GM23338 (cell line): ENCODE measurements around the gene UMOD. TPM values are rescaled to one million over a fixed set of nuclear protein-coding genes. Genes with fewer than 3 reads are reported as not detected.

ENCODE experiments used
- ATAC-seq: fragments of 200-7000 bp; cut with Tn5 transposase; 3 replicates; pipeline ENCODE4 v1.9.1; 2020
- DNase-seq: peaks from one replicate; pipeline ENCODE4 v3.0.0-alpha.2; 2015; ENCODE audit warnings: low spot score
- H2AFZ ChIP-seq: fragments of 200-600 bp; sonication (generic); 2 replicates; pipeline ENCODE4 v1.8.0; 2016; ENCODE audit warnings: antibody characterized with exemption, mild to moderate bottlenecking, moderate library complexity
- H3F3A ChIP-seq: fragments of 200-600 bp; sonication (generic); replicated peaks from 2 replicates; pipeline ENCODE4 v1.8.0; 2017; ENCODE audit warnings: antibody characterized with exemption, mixed run types, low read depth
- H3K27ac ChIP-seq: fragments of 200-600 bp; sonication (generic); 2 replicates; pipeline ENCODE4 v1.6.1; 2016; ENCODE audit warnings: low read depth
- H3K27me3 ChIP-seq: fragments of 200-600 bp; sonication (generic); 2 replicates; pipeline ENCODE4 v1.8.0; 2016; ENCODE audit warnings: mild to moderate bottlenecking, mixed run types, moderate library complexity; ENCODE audit not compliant: insufficient read depth
- H3K36me3 ChIP-seq: fragments of 200-600 bp; sonication (generic); 2 replicates; pipeline ENCODE4 v1.8.0; 2016; ENCODE audit warnings: mild to moderate bottlenecking; ENCODE audit not compliant: insufficient read depth
- H3K4me1 ChIP-seq: fragments of 200-600 bp; sonication (generic); 2 replicates; pipeline ENCODE4 v1.8.0; 2016; ENCODE audit warnings: mild to moderate bottlenecking, moderate library complexity; ENCODE audit not compliant: insufficient read depth
- H3K4me2 ChIP-seq: fragments of 200-600 bp; sonication (generic); 2 replicates; pipeline ENCODE4 v1.7.1; 2017; ENCODE audit warnings: mixed run types
- H3K4me3 ChIP-seq: fragments of 200-600 bp; sonication (generic); 2 replicates; pipeline ENCODE4 v1.6.1; 2016; ENCODE audit warnings: mixed run types
- H3K79me2 ChIP-seq: fragments of 200-600 bp; sonication (generic); replicated peaks from 2 replicates; pipeline ENCODE4 v1.8.0; 2017; ENCODE audit warnings: mild to moderate bottlenecking; ENCODE audit not compliant: insufficient read depth
- H3K9me2 ChIP-seq: fragments of 200-600 bp; sonication (generic); 2 replicates; pipeline ENCODE4 v1.8.0; 2017; ENCODE audit not compliant: insufficient read depth
- H4K20me1 ChIP-seq: fragments of 200-600 bp; sonication (generic); replicated peaks from 2 replicates; pipeline ENCODE4 v1.8.0; 2017; ENCODE audit warnings: mild to moderate bottlenecking; ENCODE audit not compliant: insufficient read depth
- H3K27ac Mint-ChIP-seq: 2 replicates; pipeline ENCODE4 v1.8.0; 2020; ENCODE audit warnings: inconsistent platforms, mild to moderate bottlenecking, moderate library complexity, mixed read lengths
- H3K27me3 Mint-ChIP-seq: 3 replicates; pipeline ENCODE4 v1.8.0; 2022; ENCODE audit warnings: low read depth, mild to moderate bottlenecking, moderate library complexity, mixed read lengths, inconsistent platforms; ENCODE audit not compliant: insufficient read depth, poor library complexity
- H3K36me3 Mint-ChIP-seq: 3 replicates; pipeline ENCODE4 v1.8.0; 2021; ENCODE audit warnings: low read depth, mild to moderate bottlenecking, inconsistent platforms, moderate library complexity, mixed read lengths
- H3K4me1 Mint-ChIP-seq: 3 replicates; pipeline ENCODE4 v1.8.0; 2020; ENCODE audit warnings: mild to moderate bottlenecking, inconsistent platforms, mixed read lengths
- H3K4me3 Mint-ChIP-seq: 3 replicates; pipeline ENCODE4 v1.8.0; 2021; ENCODE audit warnings: moderate library complexity, mild to moderate bottlenecking, inconsistent platforms, mixed read lengths
- H3K9me3 Mint-ChIP-seq: 3 replicates; pipeline ENCODE4 v1.8.0; 2020; ENCODE audit warnings: moderate library complexity, mild to moderate bottlenecking, inconsistent platforms, mixed read lengths
- CREB1 ChIP-seq: fragments of 250-450 bp; sonication (Bioruptor Pico); IDR thresholded peaks from 2 replicates; pipeline ENCODE4 v1.5.0; 2020; ENCODE audit warnings: low read depth, mild to moderate bottlenecking, moderate library complexity
- CTCF ChIP-seq, 2 experiments: fragments of 200-600 bp in 1 of 2; sonication (generic) in 1 of 2; conservative IDR thresholded peaks; 2 replicates each; pipeline versions ENCODE4 v1.5.1 to v1.6.1; 2016 to 2017; ENCODE audit warnings: antibody characterized with exemption in 2 of 2, low read depth in 2 of 2, mild to moderate bottlenecking in 2 of 2, moderate library complexity in 1 of 2
- ETS1 ChIP-seq: IDR thresholded peaks from 2 replicates; pipeline ENCODE4 v1.6.1; 2016; ENCODE audit warnings: antibody characterized with exemption
- EZH2 ChIP-seq: fragments of 200-600 bp; sonication (generic); IDR thresholded peaks from one replicate; pipeline ENCODE4 v1.8.0; 2017; ENCODE audit warnings: antibody characterized with exemption, mild to moderate bottlenecking, low read depth; ENCODE audit not compliant: unreplicated experiment
- NANOG ChIP-seq: IDR thresholded peaks from 2 replicates; pipeline ENCODE4 v1.6.1; 2016; ENCODE audit warnings: antibody characterized with exemption, borderline replicate concordance
- REST ChIP-seq: IDR thresholded peaks from one replicate; pipeline ENCODE4 v1.6.1; 2018; ENCODE audit warnings: antibody characterized with exemption; ENCODE audit not compliant: unreplicated experiment
- ZNF331 ChIP-seq: fragments of 250-450 bp; sonication (Bioruptor Pico); IDR thresholded peaks from 2 replicates; pipeline ENCODE4 v1.5.0; 2020; ENCODE audit warnings: low read depth, mild to moderate bottlenecking, moderate library complexity
- polyA plus RNA-seq: library from polyadenylated mRNA; unstranded; fragments of >200 nt; fragmentation: Nextera tagmentation; extraction: Ambion mirVana; gene quantifications from 2 replicates; pipeline ENCODE4 v1.2.1, GENCODE V29; 2016
- total RNA-seq: library from RNA; depleted of rRNA; stranded (reverse); fragments of >200 nt; shearing (Covaris generic); gene quantifications from 2 replicates; pipeline ENCODE4 v1.2.3, GENCODE V29; 2014
- TF ChIP-seq, protein P1 (sequence below): fragments of 250-450 bp; sonication (Bioruptor Pico); IDR thresholded peaks from 2 replicates; pipeline ENCODE4 v1.5.0; 2020; ENCODE audit warnings: mild to moderate bottlenecking, moderate library complexity

Gene UMOD
- total and polyA plus RNA-seq, 2 experiments from 2014 or later = not detected

DNA sequence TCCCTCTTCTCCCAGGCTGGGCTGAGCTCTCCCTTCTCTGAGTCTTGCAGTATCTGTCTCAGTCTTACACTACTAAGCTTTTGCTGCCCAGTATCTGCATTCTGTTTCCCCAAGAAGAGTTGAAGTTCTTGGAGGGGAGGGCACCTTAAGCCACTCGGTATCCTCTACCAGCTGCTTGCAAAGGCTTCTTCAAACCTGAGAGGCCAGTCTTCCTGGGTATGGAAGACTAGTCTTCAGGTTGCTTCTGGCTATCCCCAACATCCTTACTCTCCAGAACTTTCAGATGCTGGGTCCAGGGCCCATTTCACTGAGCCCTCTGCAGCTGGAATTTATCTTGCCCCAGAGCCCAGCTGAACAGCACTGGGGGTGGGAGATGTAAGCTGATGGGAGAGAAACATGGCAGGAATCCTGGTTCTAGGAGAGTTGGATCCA is 45.3 kb downstream of the UMOD start (continued):
- no peak for TF ChIP-seq REST
- no peak for TF ChIP-seq CTCF (conservative IDR thresholded peaks at IDR 0.05; ENCODE audit: low read depth in 2 of 2)
- no peak for TF ChIP-seq ZNF331 (CRISPR knock-in tag)
- no peak for TF ChIP-seq CREB1 (CRISPR knock-in tag)

- no peaks in the 10 kb centered on the region for H3F3A ChIP-seq
- Mint-ChIP-seq H3K36me3 (no peaks in the 10 kb centered on the region), H3K27ac (no peak overlapping the region), H3K9me3 (no peaks in the 10 kb centered on the region), H3K4me1 (no peaks in the 10 kb centered on the region), H3K4me3 (no peak overlapping the region), H3K27me3 (peaks cover 2% of the 10 kb centered on the region)
- H2AFZ ChIP-seq = no peak overlapping the region
- no peak overlapping the region for H3K27ac ChIP-seq
- ATAC-seq = no peak
- H3K79me2 ChIP-seq = no peaks in the 10 kb centered on the region
- no peaks in the 10 kb centered on the region for H3K4me1 ChIP-seq
- no peak for DNase-seq
- H3K36me3 ChIP-seq = no peaks in the 10 kb centered on the region
- no peak overlapping the region for H3K4me3 ChIP-seq
- H3K9me2 ChIP-seq = no peaks in the 10 kb centered on the region
- no peaks in the 10 kb centered on the region for H3K27me3 ChIP-seq
- H3K4me2 ChIP-seq = no peak overlapping the region
- no peaks in the 10 kb centered on the region for H4K20me1 ChIP-seq
- TF ChIP-seq REST (no peak), EZH2 (no peak), ETS1 (no peak), CREB1 (CRISPR knock-in tag) (no peak), NANOG (no peak)
- TF ChIP-seq, protein P1, sequence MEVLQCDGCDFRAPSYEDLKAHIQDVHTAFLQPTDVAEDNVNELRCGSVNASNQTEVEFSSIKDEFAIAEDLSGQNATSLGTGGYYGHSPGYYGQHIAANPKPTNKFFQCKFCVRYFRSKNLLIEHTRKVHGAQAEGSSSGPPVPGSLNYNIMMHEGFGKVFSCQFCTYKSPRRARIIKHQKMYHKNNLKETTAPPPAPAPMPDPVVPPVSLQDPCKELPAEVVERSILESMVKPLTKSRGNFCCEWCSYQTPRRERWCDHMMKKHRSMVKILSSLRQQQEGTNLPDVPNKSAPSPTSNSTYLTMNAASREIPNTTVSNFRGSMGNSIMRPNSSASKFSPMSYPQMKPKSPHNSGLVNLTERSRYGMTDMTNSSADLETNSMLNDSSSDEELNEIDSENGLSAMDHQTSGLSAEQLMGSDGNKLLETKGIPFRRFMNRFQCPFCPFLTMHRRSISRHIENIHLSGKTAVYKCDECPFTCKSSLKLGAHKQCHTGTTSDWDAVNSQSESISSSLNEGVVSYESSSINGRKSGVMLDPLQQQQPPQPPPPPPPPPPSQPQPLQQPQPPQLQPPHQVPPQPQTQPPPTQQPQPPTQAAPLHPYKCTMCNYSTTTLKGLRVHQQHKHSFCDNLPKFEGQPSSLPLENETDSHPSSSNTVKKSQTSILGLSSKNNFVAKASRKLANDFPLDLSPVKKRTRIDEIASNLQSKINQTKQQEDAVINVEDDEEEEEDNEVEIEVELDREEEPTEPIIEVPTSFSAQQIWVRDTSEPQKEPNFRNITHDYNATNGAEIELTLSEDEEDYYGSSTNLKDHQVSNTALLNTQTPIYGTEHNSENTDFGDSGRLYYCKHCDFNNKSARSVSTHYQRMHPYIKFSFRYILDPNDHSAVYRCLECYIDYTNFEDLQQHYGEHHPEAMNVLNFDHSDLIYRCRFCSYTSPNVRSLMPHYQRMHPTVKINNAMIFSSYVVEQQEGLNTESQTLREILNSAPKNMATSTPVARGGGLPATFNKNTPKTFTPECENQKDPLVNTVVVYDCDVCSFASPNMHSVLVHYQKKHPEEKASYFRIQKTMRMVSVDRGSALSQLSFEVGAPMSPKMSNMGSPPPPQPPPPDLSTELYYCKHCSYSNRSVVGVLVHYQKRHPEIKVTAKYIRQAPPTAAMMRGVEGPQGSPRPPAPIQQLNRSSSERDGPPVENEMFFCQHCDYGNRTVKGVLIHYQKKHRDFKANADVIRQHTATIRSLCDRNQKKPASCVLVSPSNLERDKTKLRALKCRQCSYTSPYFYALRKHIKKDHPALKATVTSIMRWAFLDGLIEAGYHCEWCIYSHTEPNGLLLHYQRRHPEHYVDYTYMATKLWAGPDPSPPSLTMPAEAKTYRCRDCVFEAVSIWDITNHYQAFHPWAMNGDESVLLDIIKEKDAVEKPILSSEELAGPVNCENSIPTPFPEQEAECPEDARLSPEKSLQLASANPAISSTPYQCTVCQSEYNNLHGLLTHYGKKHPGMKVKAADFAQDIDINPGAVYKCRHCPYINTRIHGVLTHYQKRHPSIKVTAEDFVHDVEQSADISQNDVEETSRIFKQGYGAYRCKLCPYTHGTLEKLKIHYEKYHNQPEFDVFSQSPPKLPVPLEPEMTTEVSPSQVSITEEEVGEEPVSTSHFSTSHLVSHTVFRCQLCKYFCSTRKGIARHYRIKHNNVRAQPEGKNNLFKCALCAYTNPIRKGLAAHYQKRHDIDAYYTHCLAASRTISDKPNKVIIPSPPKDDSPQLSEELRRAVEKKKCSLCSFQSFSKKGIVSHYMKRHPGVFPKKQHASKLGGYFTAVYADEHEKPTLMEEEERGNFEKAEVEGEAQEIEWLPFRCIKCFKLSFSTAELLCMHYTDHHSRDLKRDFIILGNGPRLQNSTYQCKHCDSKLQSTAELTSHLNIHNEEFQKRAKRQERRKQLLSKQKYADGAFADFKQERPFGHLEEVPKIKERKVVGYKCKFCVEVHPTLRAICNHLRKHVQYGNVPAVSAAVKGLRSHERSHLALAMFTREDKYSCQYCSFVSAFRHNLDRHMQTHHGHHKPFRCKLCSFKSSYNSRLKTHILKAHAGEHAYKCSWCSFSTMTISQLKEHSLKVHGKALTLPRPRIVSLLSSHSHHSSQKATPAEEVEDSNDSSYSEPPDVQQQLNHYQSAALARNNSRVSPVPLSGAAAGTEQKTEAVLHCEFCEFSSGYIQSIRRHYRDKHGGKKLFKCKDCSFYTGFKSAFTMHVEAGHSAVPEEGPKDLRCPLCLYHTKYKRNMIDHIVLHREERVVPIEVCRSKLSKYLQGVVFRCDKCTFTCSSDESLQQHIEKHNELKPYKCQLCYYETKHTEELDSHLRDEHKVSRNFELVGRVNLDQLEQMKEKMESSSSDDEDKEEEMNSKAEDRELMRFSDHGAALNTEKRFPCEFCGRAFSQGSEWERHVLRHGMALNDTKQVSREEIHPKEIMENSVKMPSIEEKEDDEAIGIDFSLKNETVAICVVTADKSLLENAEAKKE = no peak
Observed at GRCh38 chr16:20306401-20306800, 46.1 kb downstream of the UMOD start.
